ENCODE results near the gene TPT1. TPM values are rescaled to one million over a fixed set of nuclear protein-coding genes. Genes with fewer than 3 reads are reported as not detected.
"Not testable (repeated sequence)": the region's sequence is repeated elsewhere in the genome, so short reads cannot be mapped to it uniquely, and the experiment has no call there.

The TPT1 gene
- total RNA-seq, 1 donor from 2014 or later = 4,913 TPM

DNA sequence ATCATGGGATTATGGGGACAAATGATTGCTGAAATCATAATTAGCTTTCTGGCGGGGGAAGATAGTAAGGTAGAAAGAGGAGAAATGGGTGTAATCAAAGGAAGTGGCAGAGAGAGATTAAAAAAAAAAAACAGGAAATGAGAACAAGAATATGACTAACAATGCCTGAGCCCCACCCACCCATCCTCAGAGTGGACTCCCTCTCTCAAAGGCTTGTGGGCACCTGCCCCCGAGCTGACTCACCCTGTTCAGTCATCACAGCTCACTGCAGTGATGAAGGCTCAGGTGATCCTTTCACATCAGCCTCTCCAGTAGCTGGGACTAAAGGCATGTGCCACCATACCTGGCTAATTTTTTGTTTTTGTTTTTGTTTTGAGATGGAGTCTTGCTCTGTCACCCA is 26.4 kb upstream of the TPT1 start:
- DNase-seq (ENCODE audit: low spot score) = peak; percentile 91

DNA sequence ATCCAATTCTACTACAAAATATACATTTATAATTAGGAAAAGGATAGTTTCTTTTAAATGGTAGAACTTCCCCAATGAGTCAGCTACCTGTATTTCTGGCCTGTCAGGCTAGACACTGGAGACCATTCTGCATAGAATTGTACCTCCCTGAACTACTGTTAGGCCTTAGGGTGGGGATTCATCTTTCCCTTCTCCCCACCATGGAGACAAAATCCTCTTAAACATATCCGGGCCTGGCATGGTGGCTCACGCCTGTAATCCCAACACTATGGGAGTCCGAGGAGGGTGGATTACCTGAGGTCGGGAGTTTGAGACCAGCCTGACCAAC is 24.5 kb upstream of the TPT1 start:
- DNase-seq (ENCODE audit: low spot score) = no peak

DNA sequence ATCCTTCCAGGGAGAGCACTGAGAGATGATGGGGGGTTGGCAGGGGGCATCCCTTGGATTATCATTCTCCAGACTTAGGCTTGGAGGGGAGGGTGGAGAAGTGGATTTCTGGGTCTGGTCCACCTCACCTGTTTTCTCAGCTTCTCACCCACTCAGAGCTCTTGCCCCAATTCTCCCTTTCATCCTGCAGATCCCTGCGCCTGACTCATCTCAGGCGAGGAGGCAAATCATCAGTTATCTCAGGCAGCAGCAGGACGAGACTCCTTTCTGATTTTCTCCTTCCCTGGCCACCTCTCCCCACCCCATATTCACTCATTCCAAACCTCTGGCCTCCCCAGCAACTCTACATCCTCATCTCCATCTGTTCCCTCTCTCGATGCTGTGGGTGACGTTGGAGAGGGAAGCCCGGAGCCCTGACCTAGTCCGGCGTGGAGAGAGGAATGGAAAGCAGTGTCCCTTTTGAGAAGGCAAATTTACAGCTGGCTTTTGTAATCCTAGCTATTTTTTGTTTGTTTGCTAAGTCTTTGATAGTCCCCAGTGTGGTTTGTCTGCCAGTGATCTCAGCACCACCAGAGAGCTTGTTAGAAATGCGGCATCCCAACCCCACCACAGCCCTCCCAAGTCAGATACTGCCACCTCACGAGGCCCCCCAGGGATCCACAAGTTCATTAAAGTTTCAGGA is 24.0 kb upstream of the TPT1 start:
- DNase-seq (ENCODE audit: low spot score) = no peak

DNA sequence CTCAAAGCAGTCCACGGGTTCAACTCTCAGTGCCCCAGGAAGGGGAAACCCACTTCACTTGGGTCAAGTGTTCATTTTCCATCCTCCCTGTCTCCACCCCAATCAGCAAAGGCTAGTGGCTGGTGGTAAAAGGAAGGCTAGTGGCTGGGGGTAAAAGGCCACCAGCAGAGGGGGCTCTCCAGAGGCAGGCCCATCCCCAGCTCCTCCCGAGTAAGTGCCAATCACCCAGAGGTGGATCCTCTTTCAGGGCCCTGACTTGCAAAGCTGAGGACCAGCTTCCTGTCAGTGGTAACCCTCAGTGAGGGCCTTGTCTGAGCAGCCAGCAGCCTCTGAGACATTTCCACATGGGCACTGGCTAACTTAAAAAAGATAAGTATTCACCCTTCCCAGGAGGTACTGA is 22.0 kb upstream of the TPT1 start:
- no peak for DNase-seq (ENCODE audit: low spot score)

DNA sequence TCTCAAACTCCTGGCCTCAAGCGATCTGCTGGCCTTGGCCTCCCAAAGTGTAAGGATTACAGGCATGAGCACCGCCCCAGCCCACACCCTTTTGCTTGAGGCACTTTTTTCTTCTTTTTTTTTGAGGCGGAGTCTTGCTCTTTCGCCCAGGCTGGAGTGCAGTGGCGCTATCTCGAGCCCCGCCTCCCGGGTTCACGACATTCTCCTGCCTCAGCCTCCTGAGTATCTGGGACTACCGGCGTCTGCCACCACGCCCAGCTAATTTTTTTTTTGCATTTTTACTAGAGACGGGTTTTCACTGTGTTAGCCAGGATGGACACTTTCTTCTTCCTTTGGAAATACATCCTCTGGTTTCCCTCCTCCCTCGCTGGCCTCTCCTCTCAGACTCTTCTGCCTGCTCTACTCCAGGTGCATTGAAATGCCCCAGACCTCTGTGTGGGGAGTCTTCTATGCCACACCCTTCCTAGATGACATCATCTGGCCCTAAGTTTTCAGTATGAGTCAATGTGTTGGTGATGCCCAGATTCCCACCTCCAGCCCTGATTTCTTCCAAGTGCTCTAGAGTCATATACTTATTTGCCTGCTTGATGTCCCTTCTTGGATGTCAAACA is 20.7 kb upstream of the TPT1 start:
- DNase-seq (ENCODE audit: low spot score) = no peak

DNA sequence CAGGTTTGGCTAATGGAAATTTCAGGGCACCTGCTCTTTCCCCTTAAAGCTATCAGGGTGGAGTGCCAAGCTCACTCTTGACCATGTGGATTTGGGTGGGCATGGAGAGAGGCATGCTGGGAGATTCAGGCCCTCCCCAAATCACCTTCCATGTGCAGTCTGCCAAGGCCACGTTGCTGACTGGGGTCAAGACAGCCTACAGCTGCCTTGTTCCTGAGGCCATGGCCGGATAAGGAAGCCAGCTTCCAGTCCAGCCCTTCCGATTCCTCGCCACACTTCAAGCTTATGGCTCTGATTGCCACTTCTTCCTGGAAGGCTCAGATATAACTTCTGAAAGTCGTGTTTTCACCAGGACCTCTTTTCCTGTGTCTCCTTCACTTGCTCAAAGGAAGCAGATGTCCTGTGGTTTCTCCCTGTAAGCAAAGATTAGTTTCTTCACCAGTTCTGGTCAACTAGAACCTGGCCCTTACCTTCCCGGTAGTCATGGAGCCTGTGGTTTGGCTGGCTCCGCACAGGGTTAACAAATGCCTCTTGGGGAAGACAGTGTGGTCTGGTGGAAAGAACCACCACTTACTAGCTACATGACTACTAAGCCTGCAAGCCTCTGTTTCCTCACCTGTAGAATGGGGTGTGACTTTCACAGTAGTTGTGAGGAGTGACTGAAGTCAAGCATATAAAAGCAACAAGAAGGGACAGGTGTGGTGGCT is 16.1 kb upstream of the TPT1 start:
- no peak for DNase-seq (ENCODE audit: low spot score)

DNA sequence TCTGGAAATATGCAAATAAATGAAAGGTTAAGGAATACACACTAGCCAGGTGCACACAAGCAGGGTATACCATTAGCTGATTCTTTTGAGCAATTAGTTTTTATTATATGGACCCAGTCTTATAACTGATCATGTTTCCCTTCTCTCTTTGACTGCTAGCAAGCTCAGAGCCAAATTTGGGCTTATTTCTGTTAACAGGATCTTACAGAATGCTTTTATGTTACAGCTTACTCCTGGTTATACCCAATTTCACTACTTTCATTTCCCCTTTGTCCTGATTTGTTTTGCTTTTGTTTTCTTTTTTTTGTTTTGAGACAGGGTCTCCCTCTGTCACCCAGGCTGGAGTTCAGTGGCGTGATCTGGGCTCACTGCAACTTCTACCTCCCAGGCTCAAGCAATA is 12.9 kb upstream of the TPT1 start:
- DNase-seq (ENCODE audit: low spot score) = no peak

DNA sequence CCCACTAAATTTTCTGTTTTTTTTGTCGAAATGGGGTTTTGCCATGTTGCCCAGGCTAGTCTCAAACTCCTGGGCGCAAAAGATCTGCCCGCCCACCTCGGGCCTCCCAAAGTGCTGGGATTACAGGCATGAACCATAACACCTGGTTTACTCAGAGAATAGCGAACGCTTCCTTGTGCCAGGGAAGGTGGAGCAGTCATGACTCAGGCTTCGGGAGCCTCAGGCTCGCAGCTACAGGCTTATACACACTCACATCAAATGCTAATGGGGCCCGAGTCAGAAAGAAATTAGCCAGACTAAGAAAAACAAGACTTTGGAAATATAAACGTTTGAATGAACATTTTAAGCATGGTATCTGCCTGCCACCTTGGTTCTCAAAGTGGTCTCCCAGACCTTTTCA is 11.0 kb upstream of the TPT1 start:
- DNase-seq (ENCODE audit: low spot score) = no peak

DNA sequence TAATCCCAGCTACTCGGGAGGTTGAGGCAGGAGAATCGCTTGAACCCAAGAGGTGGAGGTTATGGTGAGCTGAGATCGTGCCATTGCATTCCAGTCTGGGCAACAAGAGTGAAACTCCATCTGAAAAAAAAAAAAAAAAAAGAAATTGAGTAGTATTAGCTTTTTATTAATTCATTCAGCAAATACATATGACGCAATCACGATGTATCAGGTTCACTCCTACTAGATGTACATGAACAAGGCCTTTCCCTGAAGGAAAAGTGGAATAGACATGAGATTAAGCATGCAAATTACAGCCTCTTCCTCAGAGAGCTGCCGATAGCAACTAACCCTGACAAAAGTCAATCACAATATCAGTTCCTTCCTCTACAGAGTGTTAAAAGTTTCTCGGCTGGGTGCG is 9.2 kb upstream of the TPT1 start:
- DNase-seq (ENCODE audit: low spot score) = no peak

DNA sequence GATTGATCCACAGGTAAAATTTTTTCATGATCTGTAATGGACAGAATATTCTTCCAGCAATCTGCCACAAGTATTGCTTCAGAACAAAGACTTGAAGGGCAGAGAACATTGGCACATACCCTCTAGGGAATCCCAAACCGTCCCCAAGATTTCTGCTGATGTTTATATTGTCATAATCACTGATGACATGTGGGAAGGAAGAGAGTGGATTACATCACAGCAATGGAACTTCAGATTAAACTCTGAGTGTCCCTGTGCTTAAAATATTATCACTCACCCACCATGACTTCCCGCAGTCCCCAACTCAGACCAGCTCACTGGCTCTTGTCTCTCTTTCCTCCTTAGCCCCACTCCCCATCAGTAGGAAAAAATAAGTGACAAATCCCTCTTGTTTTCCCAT is 8.5 kb upstream of the TPT1 start:
- DNase-seq (ENCODE audit: low spot score) = no peak

DNA sequence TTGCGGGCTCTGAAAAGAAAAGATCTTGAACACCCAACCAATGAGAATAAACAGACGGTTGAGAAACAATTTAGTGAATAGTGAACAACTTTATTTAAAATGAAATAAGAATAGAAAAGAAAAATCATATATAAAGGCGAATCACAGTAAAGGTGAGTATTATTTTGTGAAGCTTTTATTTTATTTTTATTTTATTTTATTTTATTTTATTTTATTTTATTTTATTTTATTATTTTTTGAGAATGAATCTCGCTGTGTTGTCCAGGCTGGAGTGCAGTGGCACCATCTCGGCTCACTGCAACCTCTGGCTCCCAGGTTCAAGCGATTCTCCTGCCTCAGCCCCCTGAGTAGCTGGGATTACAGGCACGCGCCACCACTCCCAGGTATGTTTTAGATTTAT is 3.1 kb upstream of the TPT1 start:
- not testable (repeated sequence) for DNase-seq (ENCODE audit: low spot score)

DNA sequence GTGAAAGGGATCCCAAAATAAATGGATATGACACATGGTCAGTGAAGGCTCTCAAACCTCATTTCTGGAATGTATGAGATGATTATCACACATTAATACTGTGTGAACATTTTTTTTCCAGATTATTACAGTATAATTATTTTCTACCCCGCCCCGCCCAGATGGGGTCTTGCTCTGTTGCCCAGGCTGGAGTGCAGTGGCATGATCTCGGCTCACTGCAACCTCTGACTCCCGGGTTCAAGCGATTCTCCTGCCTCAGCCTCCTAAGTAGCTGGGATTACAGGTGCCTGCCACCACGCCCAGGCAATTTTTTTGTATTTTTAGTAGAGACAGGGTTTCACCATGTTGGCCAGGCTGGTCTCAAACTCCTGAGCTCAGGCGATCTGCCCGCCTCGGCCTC is 2.1 kb upstream of the TPT1 start:
- DNase-seq (ENCODE audit: low spot score) = not testable (repeated sequence)

DNA sequence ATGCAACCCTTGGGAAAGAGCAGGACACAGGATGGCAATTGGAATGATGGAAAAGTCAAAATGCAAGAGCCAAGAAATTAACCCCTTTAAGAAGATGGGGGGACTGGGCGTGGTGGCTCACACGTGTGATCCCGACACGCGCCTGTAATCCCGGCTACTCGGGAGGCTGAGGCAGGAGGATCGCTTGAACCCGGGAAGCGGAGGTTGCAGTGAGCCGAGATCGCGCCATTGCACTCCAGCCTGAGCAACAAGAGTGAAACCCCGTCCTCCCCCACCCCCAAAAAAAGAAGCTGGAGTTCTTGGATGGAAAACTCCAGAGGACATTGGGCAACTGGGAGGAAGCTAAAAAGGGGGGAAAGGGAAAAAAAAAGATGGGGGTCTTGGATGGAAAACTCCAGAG is 1.7 kb upstream of the TPT1 start:
- not testable (repeated sequence) for DNase-seq (ENCODE audit: low spot score)

DNA sequence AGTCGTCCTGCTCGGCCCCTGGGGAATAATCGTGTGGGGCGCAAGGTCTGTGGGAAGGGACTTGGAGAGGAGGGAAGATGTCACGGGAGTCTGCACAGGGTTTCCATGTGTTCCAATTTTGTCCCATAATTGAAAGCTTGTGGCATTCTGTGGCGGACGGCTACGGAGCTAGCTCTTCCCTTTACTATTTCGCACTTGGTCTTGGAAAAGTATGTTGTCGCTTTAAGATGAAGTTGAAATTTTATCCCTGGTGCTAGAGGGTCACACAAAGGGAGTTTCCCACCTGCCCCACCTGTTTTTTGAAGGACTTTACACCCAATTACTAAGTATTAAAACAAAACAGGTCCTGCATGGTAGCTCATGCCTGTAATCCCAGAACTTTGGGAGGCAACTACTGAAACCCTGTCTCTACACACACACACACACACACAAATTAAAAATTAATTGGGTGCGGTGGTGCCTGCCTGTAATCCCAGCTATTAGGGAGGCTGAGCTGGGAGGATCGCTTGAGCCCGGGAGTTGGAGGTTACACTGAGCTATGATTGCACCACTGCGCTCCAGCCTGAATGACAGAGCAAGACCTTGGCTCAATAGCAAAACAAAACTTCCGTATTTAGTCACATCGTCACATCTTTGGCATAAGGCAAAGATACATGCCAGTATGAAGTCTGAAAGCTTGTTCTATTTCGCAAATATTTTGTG is 967 bp upstream of the TPT1 start:
- DNase-seq (ENCODE audit: low spot score) = peak; percentile 57

DNA sequence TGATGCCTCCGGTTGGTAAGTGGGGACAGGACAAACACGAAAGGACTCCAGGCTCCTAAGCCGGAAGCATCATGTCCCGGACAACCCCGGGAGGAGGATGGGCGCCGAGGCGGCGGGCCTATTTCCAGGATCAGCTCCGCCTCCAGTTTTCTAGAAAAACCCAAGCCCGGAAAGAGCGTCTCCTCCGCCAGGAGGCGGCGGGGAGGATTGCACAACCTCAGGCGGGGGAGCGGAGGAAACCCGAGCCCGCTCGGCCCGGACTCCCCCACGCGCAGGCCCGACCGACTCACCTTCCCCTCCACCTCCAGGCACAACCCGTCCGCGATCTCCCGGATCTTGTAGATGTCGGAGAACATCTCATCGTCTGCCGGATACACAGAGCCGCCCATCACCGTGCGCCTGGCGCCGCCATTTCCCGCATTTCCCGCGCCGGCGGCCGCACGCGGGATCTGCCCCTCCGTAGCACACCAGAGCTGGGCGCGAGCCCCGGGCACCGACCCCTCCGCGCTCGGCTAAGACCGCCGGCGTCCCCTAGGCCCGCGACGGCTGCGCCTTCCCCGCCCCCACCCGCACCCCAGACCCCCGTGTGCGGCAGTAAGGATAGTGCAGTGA is 455 bp downstream of the TPT1 start:
- peak; percentile 96 for DNase-seq (ENCODE audit: low spot score)

DNA sequence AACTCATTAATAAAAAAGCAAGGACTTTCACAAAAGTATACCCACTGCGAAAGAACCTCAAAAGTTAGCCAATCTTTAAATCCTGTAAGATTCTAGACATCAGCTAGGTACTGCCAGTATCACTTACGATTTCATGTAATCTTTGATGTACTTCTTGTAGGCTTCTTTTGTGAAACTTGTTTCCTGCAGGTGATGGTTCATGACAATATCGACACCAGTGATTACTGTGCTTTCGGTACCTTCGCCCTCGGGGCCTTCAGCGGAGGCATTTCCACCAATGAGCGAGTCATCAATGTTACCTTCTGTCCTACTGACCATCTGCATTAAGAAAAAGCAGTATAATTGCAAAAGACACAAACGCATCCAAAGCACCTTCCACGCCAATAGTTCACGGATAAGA is 1.1 kb downstream of the TPT1 start:
- DNase-seq (ENCODE audit: low spot score) = no peak

DNA sequence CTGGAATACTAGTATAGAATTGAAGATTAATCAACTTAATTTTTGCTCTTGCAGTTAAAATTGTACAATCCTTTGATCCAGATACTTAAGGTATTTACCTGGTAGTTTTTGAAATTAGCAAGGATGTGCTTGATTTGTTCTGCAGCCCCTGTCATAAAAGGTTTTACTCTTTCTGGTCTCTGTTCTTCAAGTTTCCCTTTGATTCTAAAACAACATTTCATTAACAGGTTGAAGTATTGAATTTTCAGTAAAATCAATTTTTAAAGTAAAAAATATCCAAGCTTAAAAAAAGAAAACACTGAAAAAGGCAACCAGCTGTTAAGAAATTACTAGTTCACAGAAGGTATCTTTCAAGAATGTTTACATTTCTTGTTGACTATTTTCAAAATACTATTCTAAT is 1.6 kb downstream of the TPT1 start:
- no peak for DNase-seq (ENCODE audit: low spot score)

DNA sequence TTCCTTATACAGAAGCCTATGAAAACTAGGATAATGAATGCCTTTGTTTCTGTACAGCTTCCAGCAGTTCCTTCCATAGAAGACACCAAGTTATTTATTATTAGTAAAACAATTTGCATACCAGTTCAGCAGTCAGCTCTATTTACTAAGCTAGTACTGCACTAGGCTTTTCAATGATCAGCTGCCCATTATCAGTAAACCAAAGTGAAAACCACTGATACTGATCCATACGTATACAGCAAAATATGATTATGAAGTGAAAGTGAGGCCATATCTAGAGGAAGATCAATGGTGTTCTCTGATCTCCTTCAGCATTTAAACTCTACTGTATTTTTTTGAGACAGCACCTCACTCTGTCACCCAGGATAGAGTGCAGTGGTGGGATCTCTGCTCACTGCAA is 3.2 kb downstream of the TPT1 start:
- DNase-seq (ENCODE audit: low spot score) = no peak

DNA sequence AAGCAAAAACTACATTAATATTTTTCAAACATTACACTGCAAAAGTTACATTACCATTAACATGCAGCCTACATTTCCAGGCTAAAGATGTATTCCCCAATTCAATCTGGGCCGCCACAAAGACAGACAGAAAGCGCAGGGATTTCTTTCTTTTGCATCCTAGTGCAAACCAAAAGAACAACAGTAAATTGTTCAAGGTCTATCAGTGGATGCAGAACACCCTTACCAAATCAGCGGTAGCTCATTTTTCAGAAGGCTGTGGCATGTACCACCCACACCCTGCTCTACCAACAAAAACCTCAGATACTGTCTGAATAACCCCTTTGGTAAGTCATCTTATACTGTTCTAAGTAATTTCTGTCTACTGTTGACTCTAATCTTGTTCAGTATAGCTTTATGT is 3.6 kb downstream of the TPT1 start:
- DNase-seq (ENCODE audit: low spot score) = no peak

DNA sequence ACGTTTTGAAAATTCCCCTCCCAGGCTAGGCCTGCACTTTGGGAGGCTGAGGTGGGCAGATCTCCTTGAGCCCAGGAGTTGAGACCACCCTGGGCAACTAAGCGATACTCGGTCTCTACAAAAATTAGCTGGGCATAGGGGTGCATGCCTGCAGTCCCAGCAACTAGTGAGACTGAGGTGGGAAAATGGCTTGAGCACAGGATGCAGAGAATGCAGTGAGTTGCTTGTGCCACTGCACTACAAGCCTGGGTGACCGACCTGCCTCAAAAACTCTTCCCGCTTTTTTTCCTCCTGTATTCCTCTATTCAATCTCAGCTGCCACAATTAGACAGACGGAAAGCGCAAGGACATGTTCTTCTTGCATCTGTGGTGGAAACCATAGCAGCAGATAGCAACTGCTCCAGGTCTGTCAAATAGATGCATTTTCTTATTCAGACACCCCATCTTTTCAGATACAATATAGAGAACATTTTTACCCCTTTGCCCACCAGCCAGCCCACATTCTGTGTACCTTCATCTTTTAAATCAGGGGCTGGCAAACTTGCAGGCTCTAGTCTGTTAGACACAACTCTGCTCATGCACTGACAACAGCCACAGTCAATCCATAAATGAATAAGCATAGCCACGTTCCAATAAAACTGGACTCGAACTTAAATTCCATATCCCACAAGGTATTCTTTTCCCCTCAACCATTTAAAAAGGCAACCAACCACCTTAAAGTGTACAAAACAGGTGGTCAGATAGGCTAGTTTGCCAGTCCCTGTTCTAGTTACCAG is 4.8 kb downstream of the TPT1 start:
- no peak for DNase-seq (ENCODE audit: low spot score)

DNA sequence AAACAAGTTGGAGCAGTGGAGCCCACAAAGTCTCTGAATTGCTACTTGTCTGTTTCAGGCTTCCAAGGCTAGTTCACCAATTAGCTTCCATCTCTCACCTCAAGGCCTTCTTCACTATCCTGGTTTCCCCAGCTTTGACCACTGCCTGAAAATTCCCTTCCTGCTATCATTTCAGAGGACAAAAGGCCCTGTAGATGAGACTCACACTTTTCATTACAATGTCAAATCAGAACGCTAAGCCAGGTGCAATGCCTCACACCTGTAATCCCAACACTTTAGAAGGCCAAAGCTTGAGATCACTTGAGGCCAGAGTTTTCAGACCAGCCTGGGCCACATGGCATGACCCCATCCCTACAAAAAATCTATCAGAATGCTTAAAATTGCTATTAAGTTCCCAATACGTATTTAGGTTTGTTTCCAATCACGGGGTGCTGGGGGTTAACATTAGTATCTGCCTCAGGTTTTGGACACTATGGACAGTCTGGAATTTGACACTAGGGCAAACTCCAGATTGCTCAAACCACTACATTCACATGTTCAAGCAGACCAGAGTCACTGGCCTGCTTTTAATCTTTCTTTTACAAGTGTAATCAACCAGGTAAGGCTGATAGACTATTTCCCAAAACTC is 5.5 kb downstream of the TPT1 start:
- DNase-seq (ENCODE audit: low spot score) = no peak
